ENCODE measurements around the gene USP9Y. TPM values are rescaled to one million over a fixed set of nuclear protein-coding genes. Genes with fewer than 3 reads are reported as not detected.

The USP9Y gene
- total RNA-seq, 1 experiment from 2014 or later: 29.1 TPM

DNA sequence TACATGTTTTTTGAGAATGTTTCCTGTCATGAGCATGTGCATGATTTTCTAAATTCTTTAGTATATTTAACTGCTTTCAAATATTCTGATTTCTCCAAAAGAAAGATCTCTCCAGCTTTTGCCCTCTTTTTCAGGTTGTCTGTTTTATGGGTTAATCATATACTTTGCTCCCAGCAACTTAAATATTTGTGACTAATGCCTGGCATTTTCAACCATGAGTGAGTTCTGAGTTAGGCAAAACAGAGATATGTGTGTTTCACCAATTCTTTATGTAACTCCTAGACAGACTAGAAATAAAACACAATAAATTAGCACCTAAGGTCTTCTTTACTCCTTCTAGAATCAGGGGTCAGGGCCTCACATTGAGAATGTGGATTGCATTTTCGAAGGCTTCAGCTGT lies 107.0 kb downstream of the USP9Y start (continued):
- TF ChIP-seq, protein P1, sequence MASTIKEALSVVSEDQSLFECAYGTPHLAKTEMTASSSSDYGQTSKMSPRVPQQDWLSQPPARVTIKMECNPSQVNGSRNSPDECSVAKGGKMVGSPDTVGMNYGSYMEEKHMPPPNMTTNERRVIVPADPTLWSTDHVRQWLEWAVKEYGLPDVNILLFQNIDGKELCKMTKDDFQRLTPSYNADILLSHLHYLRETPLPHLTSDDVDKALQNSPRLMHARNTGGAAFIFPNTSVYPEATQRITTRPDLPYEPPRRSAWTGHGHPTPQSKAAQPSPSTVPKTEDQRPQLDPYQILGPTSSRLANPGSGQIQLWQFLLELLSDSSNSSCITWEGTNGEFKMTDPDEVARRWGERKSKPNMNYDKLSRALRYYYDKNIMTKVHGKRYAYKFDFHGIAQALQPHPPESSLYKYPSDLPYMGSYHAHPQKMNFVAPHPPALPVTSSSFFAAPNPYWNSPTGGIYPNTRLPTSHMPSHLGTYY (CRISPR knock-in tag; IDR thresholded peaks at IDR 0.05): no peak
- TF ChIP-seq RORB (CRISPR knock-in tag; IDR thresholded peaks at IDR 0.05) (no peak), NR3C1 (CRISPR knock-in tag; conservative IDR thresholded peaks at IDR 0.05; ENCODE audit: low read depth) (no peak), ZNF416 (CRISPR knock-in tag; IDR thresholded peaks at IDR 0.05) (no peak)
- TF ChIP-seq, protein P2, sequence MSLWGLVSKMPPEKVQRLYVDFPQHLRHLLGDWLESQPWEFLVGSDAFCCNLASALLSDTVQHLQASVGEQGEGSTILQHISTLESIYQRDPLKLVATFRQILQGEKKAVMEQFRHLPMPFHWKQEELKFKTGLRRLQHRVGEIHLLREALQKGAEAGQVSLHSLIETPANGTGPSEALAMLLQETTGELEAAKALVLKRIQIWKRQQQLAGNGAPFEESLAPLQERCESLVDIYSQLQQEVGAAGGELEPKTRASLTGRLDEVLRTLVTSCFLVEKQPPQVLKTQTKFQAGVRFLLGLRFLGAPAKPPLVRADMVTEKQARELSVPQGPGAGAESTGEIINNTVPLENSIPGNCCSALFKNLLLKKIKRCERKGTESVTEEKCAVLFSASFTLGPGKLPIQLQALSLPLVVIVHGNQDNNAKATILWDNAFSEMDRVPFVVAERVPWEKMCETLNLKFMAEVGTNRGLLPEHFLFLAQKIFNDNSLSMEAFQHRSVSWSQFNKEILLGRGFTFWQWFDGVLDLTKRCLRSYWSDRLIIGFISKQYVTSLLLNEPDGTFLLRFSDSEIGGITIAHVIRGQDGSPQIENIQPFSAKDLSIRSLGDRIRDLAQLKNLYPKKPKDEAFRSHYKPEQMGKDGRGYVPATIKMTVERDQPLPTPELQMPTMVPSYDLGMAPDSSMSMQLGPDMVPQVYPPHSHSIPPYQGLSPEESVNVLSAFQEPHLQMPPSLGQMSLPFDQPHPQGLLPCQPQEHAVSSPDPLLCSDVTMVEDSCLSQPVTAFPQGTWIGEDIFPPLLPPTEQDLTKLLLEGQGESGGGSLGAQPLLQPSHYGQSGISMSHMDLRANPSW (CRISPR knock-in tag; conservative IDR thresholded peaks at IDR 0.05; ENCODE audit: low read depth): no peak

DNA sequence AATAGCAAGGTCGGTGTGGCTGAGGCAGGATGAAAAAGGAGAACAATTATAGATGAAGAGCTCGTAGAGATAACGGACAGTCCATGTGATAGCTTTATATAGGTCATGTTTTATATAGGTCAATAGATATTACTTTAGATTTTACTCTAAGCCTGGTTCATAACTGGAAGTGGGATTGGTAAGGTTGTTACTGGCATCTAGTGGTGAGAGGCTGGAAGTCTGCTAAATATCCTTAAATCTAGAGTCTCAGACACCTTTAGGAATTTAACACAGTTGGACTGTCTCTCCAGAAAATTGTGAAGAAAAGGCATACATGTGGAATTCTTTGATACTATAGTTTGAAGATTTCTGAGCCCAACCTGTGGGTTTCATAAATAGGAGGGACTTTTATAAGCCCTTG lies 108.0 kb downstream of the USP9Y start:
- CTCF ChIA-PET: interaction anchor here (0.9 kb wide), 1 partner anchor 188 kb away, joined by 3 read pairs; no protein-coding TSS in a partner anchor
- peak overlapping the region; percentile 78; the same call in 1 of the 2 replicates for H3K27ac Mint-ChIP-seq
- no peak for ATAC-seq

DNA sequence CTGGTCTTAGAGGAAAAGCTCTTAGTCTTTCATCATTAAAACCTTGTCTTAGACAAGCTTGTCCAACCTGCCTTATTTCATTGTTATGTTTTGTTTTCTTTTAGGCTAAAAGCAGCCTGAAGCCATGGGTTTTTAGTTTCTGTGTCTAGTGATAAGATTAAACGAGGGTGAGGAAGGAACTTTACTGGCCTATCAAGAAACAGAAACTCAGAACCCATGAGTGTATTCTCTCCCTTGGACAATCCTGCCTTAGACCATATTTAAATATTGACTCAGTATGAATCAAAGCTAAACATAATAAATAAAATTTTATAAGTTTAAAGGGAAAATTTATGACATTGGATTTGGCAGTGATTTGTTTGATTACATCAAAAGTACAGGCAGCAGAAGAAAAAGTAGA lies 122.4 kb downstream of the USP9Y start:
- no peaks in the 10 kb centered on the region for H3K9me3 Mint-ChIP-seq
- no peak overlapping the region for H3K27ac Mint-ChIP-seq
- ATAC-seq: no peak
- H3K4me3 Mint-ChIP-seq: no peak overlapping the region
- peaks cover 13% of the 10 kb centered on the region for H3K36me3 Mint-ChIP-seq
- ChIA-PET CTCF (no interaction called here), POLR2A (no interaction called here)
- no peaks in the 10 kb centered on the region for H3K27me3 Mint-ChIP-seq (ENCODE audit: low read depth)
- TF ChIP-seq ZNF138 (CRISPR knock-in tag; conservative IDR thresholded peaks at IDR 0.05): no peak
- no peak for TF ChIP-seq ZNF219 (CRISPR knock-in tag; IDR thresholded peaks at IDR 0.05; ENCODE audit: borderline replicate concordance)
- TF ChIP-seq EMX1 (CRISPR knock-in tag; IDR thresholded peaks at IDR 0.05): no peak
- TF ChIP-seq RORB (CRISPR knock-in tag; IDR thresholded peaks at IDR 0.05): no peak
- no peak for TF ChIP-seq TEAD4 (CRISPR knock-in tag; IDR thresholded peaks at IDR 0.05)
- TF ChIP-seq, protein P3, sequence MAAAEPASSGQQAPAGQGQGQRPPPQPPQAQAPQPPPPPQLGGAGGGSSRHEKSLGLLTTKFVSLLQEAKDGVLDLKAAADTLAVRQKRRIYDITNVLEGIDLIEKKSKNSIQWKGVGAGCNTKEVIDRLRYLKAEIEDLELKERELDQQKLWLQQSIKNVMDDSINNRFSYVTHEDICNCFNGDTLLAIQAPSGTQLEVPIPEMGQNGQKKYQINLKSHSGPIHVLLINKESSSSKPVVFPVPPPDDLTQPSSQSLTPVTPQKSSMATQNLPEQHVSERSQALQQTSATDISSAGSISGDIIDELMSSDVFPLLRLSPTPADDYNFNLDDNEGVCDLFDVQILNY (CRISPR knock-in tag; IDR thresholded peaks at IDR 0.05): no peak
- TF ChIP-seq GTF2I (CRISPR knock-in tag; conservative IDR thresholded peaks at IDR 0.05): no peak
- no peak for TF ChIP-seq NR1H2 (CRISPR knock-in tag; IDR thresholded peaks at IDR 0.05)
- no peak for TF ChIP-seq ZBTB21 (CRISPR knock-in tag; IDR thresholded peaks at IDR 0.05; ENCODE audit: borderline replicate concordance)
- TF ChIP-seq, protein P4, sequence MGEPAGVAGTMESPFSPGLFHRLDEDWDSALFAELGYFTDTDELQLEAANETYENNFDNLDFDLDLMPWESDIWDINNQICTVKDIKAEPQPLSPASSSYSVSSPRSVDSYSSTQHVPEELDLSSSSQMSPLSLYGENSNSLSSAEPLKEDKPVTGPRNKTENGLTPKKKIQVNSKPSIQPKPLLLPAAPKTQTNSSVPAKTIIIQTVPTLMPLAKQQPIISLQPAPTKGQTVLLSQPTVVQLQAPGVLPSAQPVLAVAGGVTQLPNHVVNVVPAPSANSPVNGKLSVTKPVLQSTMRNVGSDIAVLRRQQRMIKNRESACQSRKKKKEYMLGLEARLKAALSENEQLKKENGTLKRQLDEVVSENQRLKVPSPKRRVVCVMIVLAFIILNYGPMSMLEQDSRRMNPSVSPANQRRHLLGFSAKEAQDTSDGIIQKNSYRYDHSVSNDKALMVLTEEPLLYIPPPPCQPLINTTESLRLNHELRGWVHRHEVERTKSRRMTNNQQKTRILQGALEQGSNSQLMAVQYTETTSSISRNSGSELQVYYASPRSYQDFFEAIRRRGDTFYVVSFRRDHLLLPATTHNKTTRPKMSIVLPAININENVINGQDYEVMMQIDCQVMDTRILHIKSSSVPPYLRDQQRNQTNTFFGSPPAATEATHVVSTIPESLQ (CRISPR knock-in tag; IDR thresholded peaks at IDR 0.05): no peak
- no peak for TF ChIP-seq SMAD4 (CRISPR knock-in tag; IDR thresholded peaks at IDR 0.05)
- DNase-seq (ENCODE audit: low spot score): no peak
- H3K4me1 Mint-ChIP-seq: no peaks in the 10 kb centered on the region

More for the DNA sequence above, 108.0 kb downstream of the USP9Y start:
- DNase-seq (ENCODE audit: low spot score): no peak
- no peak for TF ChIP-seq NFE2L1 (CRISPR knock-in tag; IDR thresholded peaks at IDR 0.05)
- TF ChIP-seq KAT7 (CRISPR knock-in tag; IDR thresholded peaks at IDR 0.05; ENCODE audit: borderline replicate concordance): no peak
- TF ChIP-seq, protein P5, sequence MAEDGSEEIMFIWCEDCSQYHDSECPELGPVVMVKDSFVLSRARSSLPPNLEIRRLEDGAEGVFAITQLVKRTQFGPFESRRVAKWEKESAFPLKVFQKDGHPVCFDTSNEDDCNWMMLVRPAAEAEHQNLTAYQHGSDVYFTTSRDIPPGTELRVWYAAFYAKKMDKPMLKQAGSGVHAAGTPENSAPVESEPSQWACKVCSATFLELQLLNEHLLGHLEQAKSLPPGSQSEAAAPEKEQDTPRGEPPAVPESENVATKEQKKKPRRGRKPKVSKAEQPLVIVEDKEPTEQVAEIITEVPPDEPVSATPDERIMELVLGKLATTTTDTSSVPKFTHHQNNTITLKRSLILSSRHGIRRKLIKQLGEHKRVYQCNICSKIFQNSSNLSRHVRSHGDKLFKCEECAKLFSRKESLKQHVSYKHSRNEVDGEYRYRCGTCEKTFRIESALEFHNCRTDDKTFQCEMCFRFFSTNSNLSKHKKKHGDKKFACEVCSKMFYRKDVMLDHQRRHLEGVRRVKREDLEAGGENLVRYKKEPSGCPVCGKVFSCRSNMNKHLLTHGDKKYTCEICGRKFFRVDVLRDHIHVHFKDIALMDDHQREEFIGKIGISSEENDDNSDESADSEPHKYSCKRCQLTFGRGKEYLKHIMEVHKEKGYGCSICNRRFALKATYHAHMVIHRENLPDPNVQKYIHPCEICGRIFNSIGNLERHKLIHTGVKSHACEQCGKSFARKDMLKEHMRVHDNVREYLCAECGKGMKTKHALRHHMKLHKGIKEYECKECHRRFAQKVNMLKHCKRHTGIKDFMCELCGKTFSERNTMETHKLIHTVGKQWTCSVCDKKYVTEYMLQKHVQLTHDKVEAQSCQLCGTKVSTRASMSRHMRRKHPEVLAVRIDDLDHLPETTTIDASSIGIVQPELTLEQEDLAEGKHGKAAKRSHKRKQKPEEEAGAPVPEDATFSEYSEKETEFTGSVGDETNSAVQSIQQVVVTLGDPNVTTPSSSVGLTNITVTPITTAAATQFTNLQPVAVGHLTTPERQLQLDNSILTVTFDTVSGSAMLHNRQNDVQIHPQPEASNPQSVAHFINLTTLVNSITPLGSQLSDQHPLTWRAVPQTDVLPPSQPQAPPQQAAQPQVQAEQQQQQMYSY (CRISPR knock-in tag; IDR thresholded peaks at IDR 0.05): no peak
- no peak for TF ChIP-seq JUN (CRISPR knock-in tag; IDR thresholded peaks at IDR 0.05)
- no peak for TF ChIP-seq NR3C1 (CRISPR knock-in tag; conservative IDR thresholded peaks at IDR 0.05; ENCODE audit: low read depth)
- TF ChIP-seq, protein P6, sequence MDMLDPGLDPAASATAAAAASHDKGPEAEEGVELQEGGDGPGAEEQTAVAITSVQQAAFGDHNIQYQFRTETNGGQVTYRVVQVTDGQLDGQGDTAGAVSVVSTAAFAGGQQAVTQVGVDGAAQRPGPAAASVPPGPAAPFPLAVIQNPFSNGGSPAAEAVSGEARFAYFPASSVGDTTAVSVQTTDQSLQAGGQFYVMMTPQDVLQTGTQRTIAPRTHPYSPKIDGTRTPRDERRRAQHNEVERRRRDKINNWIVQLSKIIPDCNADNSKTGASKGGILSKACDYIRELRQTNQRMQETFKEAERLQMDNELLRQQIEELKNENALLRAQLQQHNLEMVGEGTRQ (CRISPR knock-in tag; IDR thresholded peaks at IDR 0.05): no peak
- no peak for TF ChIP-seq EMX1 (CRISPR knock-in tag; IDR thresholded peaks at IDR 0.05)
- no peak for TF ChIP-seq GTF2I (CRISPR knock-in tag; conservative IDR thresholded peaks at IDR 0.05)
- no peak for TF ChIP-seq GABPB1 (CRISPR knock-in tag; IDR thresholded peaks at IDR 0.05)
- no peak for TF ChIP-seq ZNF396 (CRISPR knock-in tag; IDR thresholded peaks at IDR 0.05; ENCODE audit: borderline replicate concordance)
- H3K27me3 Mint-ChIP-seq (ENCODE audit: low read depth): no peaks in the 10 kb centered on the region
- H3K9me3 Mint-ChIP-seq: no peaks in the 10 kb centered on the region
- POLR2A ChIA-PET: no interaction called here
- H3K4me1 Mint-ChIP-seq: peaks cover 34% of the 10 kb centered on the region
- H3K4me3 Mint-ChIP-seq: no peak overlapping the region
- H3K36me3 Mint-ChIP-seq: peaks cover 18% of the 10 kb centered on the region
